Measurements from ENCODE around the gene TRAP1.
A peak's percentile ranks its signal among the peaks of the same experiment; 100 is the strongest.

The TRAP1 gene

DNA sequence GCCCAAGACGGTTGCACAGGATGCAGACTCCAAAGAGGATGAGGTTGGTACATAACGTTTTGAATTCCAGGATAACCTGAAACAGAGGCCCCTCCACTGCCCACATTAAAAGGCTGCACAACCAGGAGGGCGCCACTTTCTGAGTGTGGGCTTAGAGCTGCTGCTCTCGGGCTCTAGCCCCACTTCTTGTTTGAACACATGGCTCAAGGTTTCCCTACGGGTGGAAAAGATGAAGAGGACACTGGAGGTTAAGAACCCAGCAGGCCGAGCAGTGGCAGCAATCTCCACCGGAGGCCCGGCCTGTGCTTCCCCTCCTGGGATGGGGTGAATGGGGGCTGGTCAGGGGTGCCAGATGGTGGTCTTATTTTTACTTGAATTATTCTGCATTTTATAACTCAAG lies 8.0 kb upstream of the TRAP1 start:
- POLR2A ChIA-PET = no interaction called here
- peaks cover 0 to 5% (median 0%) of the 10 kb centered on the region in 5 experiments for H3K27me3 ChIP-seq (replicated peaks in 2 of 5; ENCODE audit: control insufficient read depth in 4 of 5, insufficient read depth in 5 of 5, low read length in 4 of 5)
- WGBS (ENCODE audit: insufficient coverage) = 83% methylated on average over 7 of the region's 8 CpGs
- no peak for DNase-seq
- H3K36me3 ChIP-seq (ENCODE audit: control insufficient read depth in 4 of 4, insufficient read depth in 4 of 4, low read length in 3 of 4) = peaks cover 0 to 36% (median 27%) of the 10 kb centered on the region in 4 experiments
- H3K4me3 ChIP-seq (ENCODE audit: control insufficient read depth in 1 of 7, extremely low read depth in 1 of 7, insufficient read depth in 4 of 7, low read depth in 2 of 7, low read length in 6 of 7) = no peak overlapping the region
- CTCF ChIA-PET = no interaction called here
- H3K9me3 ChIP-seq (ENCODE audit: control extremely low read depth in 1 of 5, control insufficient read depth in 4 of 5, insufficient read depth in 2 of 5, low read depth in 1 of 5, low read length in 4 of 5) = no peaks in the 10 kb centered on the region
- no peaks in the 10 kb centered on the region for H3K4me1 ChIP-seq (ENCODE audit: control extremely low read depth in 1 of 4, control insufficient read depth in 4 of 4, insufficient read depth in 4 of 4, low read length in 3 of 4)
- H3K27ac ChIP-seq (ENCODE audit: insufficient read depth in 1 of 2, low read depth in 1 of 2, low read length in 2 of 2, poor library complexity in 1 of 2, severe bottlenecking in 2 of 2) = no peak overlapping the region

- Histone ChIP-seq H3K9me3 (ENCODE audit: control extremely low read depth in 1 of 5, control insufficient read depth in 4 of 5, insufficient read depth in 2 of 5, low read depth in 1 of 5, low read length in 4 of 5) (no peaks in the 10 kb centered on the region), H3K27me3 (replicated peaks in 2 of 5; ENCODE audit: control insufficient read depth in 4 of 5, insufficient read depth in 5 of 5, low read length in 4 of 5) (peaks cover 0 to 5% (median 0%) of the 10 kb centered on the region in 5 experiments), H3K36me3 (ENCODE audit: control insufficient read depth in 4 of 4, insufficient read depth in 4 of 4, low read length in 3 of 4) (peaks cover 0 to 9% (median 6%) of the 10 kb centered on the region in 4 experiments), H3K4me1 (ENCODE audit: control extremely low read depth in 1 of 4, control insufficient read depth in 4 of 4, insufficient read depth in 4 of 4, low read length in 3 of 4) (peaks cover 5 to 9% (median 7%) of the 10 kb centered on the region in 4 experiments), H3K4me3 (ENCODE audit: control insufficient read depth in 1 of 7, extremely low read depth in 1 of 7, insufficient read depth in 4 of 7, low read depth in 2 of 7, low read length in 6 of 7) (no peak overlapping the region), H3K27ac (ENCODE audit: insufficient read depth in 1 of 2, low read depth in 1 of 2, low read length in 2 of 2, poor library complexity in 1 of 2, severe bottlenecking in 2 of 2) (no peak overlapping the region)
- DNase-seq = no peak
- 95% methylated on average over 10 of the region's 10 CpGs for WGBS (ENCODE audit: insufficient coverage)
- ChIA-PET CTCF (no interaction called here), POLR2A (no interaction called here)
These were observed 5.2 kb upstream of the TRAP1 start for GRCh38 chr16:3722508-3722907.

DNA sequence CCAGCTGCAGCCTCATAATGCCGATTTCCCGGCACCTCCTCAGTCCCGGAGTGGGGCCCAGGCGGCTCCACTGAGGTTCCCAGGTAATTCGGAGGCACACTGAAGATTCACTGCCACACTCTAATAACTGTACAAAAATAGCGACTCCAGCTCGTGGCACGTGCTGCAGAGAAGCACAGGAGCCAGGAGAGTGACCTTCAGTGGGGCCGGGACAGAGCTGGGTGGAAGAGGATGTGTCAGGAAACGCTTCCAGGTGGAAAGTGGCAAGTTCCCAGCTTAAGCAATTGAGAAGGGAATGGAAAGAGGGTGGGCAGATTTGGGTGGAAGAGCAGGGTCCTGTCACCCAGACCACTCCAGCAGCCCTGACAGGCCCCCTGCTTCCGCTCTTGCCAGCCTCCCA lies 3.1 kb upstream of the TRAP1 start:
- peaks cover 5 to 19% (median 17%) of the 10 kb centered on the region in 4 experiments for H3K4me1 ChIP-seq (ENCODE audit: control extremely low read depth in 1 of 4, control insufficient read depth in 4 of 4, insufficient read depth in 4 of 4, low read length in 3 of 4)
- H3K27ac ChIP-seq (ENCODE audit: insufficient read depth in 1 of 2, low read depth in 1 of 2, low read length in 2 of 2, poor library complexity in 1 of 2, severe bottlenecking in 2 of 2) = no peak overlapping the region
- H3K27me3 ChIP-seq (replicated peaks in 2 of 5; ENCODE audit: control insufficient read depth in 4 of 5, insufficient read depth in 5 of 5, low read length in 4 of 5) = peaks cover 0 to 5% (median 0%) of the 10 kb centered on the region in 5 experiments
- no peaks in the 10 kb centered on the region for H3K36me3 ChIP-seq (ENCODE audit: control insufficient read depth in 4 of 4, insufficient read depth in 4 of 4, low read length in 3 of 4)
- ChIA-PET CTCF (no interaction called here), POLR2A (no interaction called here)
- H3K9me3 ChIP-seq (ENCODE audit: control extremely low read depth in 1 of 5, control insufficient read depth in 4 of 5, insufficient read depth in 2 of 5, low read depth in 1 of 5, low read length in 4 of 5) = no peaks in the 10 kb centered on the region
- no peak for DNase-seq
- WGBS (ENCODE audit: insufficient coverage) = 88% methylated on average over 9 of the region's 11 CpGs
- no peak overlapping the region for H3K4me3 ChIP-seq (ENCODE audit: control insufficient read depth in 1 of 7, extremely low read depth in 1 of 7, insufficient read depth in 4 of 7, low read depth in 2 of 7, low read length in 6 of 7)

- Histone ChIP-seq H3K9me3 (ENCODE audit: control extremely low read depth in 1 of 5, control insufficient read depth in 4 of 5, insufficient read depth in 2 of 5, low read depth in 1 of 5, low read length in 4 of 5) (no peaks in the 10 kb centered on the region), H3K4me1 (ENCODE audit: control extremely low read depth in 1 of 4, control insufficient read depth in 4 of 4, insufficient read depth in 4 of 4, low read length in 3 of 4) (peaks cover 5 to 19% (median 17%) of the 10 kb centered on the region in 4 experiments), H3K27me3 (replicated peaks in 2 of 5; ENCODE audit: control insufficient read depth in 4 of 5, insufficient read depth in 5 of 5, low read length in 4 of 5) (peaks cover 0 to 5% (median 0%) of the 10 kb centered on the region in 5 experiments), H3K4me3 (ENCODE audit: control insufficient read depth in 1 of 7, extremely low read depth in 1 of 7, insufficient read depth in 4 of 7, low read depth in 2 of 7, low read length in 6 of 7) (no peak overlapping the region), H3K36me3 (ENCODE audit: control insufficient read depth in 4 of 4, insufficient read depth in 4 of 4, low read length in 3 of 4) (peaks cover 0 to 12% (median 3%) of the 10 kb centered on the region in 4 experiments), H3K27ac (ENCODE audit: insufficient read depth in 1 of 2, low read depth in 1 of 2, low read length in 2 of 2, poor library complexity in 1 of 2, severe bottlenecking in 2 of 2) (no peak overlapping the region)
- DNase-seq = no peak
- CTCF ChIA-PET = no interaction called here
- POLR2A ChIA-PET = no interaction called here
- WGBS (ENCODE audit: insufficient coverage) = 100% methylated on average over 5 of the region's 10 CpGs
These were observed 1.3 kb upstream of the TRAP1 start for GRCh38 chr16:3718628-3719027.

DNA sequence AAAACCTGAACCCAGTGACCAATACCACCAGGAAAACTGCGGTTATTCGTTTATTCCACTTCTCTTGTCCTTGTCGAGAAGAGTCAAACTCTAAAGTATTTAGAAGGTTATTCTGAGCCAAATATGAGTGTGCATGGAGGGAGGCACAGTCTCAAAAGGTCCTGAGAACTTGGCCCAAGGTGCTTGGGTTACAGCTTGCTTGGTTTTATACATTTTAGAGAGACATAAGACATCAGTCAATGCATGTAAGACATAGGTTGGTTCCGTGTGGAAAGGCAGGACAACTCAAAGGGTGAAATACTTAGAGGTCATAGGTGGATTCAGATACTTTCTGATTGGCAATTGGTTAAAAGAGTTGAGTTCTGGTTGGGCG lies 681 bp upstream of the TRAP1 start:
- 36% methylated on average over 4 of the region's 5 CpGs for WGBS (ENCODE audit: insufficient coverage)
- ChIA-PET POLR2A (no interaction called here), CTCF (no interaction called here)
- Histone ChIP-seq H3K27ac (ENCODE audit: insufficient read depth in 1 of 2, low read depth in 1 of 2, low read length in 2 of 2, poor library complexity in 1 of 2, severe bottlenecking in 2 of 2) (peak overlapping the region; percentile 50 to 76), H3K36me3 (ENCODE audit: control insufficient read depth in 4 of 4, insufficient read depth in 4 of 4, low read length in 3 of 4) (peaks cover 0 to 18% (median 5%) of the 10 kb centered on the region in 4 experiments), H3K9me3 (ENCODE audit: control extremely low read depth in 1 of 5, control insufficient read depth in 4 of 5, insufficient read depth in 2 of 5, low read depth in 1 of 5, low read length in 4 of 5) (no peaks in the 10 kb centered on the region), H3K4me1 (ENCODE audit: control extremely low read depth in 1 of 4, control insufficient read depth in 4 of 4, insufficient read depth in 4 of 4, low read length in 3 of 4) (peaks cover 5 to 19% (median 17%) of the 10 kb centered on the region in 4 experiments), H3K27me3 (replicated peaks in 2 of 5; ENCODE audit: control insufficient read depth in 4 of 5, insufficient read depth in 5 of 5, low read length in 4 of 5) (peaks cover 0 to 5% (median 1%) of the 10 kb centered on the region in 5 experiments), H3K4me3 (ENCODE audit: control insufficient read depth in 1 of 7, extremely low read depth in 1 of 7, insufficient read depth in 4 of 7, low read depth in 2 of 7, low read length in 6 of 7) (peak overlapping the region; percentile 53 to 89 (median 80))
- DNase-seq = no peak

GRCh38 chr16:3716831-3717234 lies 491 bp downstream of the TRAP1 start:
- WGBS (ENCODE audit: insufficient coverage) = under 1% methylated on average over 33 of the region's 34 CpGs
- Histone ChIP-seq H3K27me3 (replicated peaks in 2 of 5; ENCODE audit: control insufficient read depth in 4 of 5, insufficient read depth in 5 of 5, low read length in 4 of 5) (peaks cover 0 to 3% (median 2%) of the 10 kb centered on the region in 5 experiments), H3K27ac (ENCODE audit: insufficient read depth in 1 of 2, low read depth in 1 of 2, low read length in 2 of 2, poor library complexity in 1 of 2, severe bottlenecking in 2 of 2) (peak overlapping the region in 1 of 2 experiments; percentile 66), H3K36me3 (ENCODE audit: control insufficient read depth in 4 of 4, insufficient read depth in 4 of 4, low read length in 3 of 4) (peaks cover 0 to 22% (median 6%) of the 10 kb centered on the region in 4 experiments), H3K4me1 (ENCODE audit: control extremely low read depth in 1 of 4, control insufficient read depth in 4 of 4, insufficient read depth in 4 of 4, low read length in 3 of 4) (peaks cover 5 to 19% (median 17%) of the 10 kb centered on the region in 4 experiments), H3K4me3 (ENCODE audit: control insufficient read depth in 1 of 7, extremely low read depth in 1 of 7, insufficient read depth in 4 of 7, low read depth in 2 of 7, low read length in 6 of 7) (peak overlapping the region; percentile 37 to 89 (median 80)), H3K9me3 (ENCODE audit: control extremely low read depth in 1 of 5, control insufficient read depth in 4 of 5, insufficient read depth in 2 of 5, low read depth in 1 of 5, low read length in 4 of 5) (no peaks in the 10 kb centered on the region)
- ChIA-PET POLR2A (no interaction called here), CTCF (no interaction called here)
- DNase-seq = peak; percentile 6 to 39 (median 33)

GRCh38 chr16:3715430-3715829 lies 1.9 kb downstream of the TRAP1 start:
- POLR2A ChIA-PET = no interaction called here
- Histone ChIP-seq H3K27me3 (replicated peaks in 2 of 5; ENCODE audit: control insufficient read depth in 4 of 5, insufficient read depth in 5 of 5, low read length in 4 of 5) (peaks cover 0 to 3% (median 0%) of the 10 kb centered on the region in 5 experiments), H3K4me3 (ENCODE audit: control insufficient read depth in 1 of 7, extremely low read depth in 1 of 7, insufficient read depth in 4 of 7, low read depth in 2 of 7, low read length in 6 of 7) (no peak overlapping the region), H3K27ac (ENCODE audit: insufficient read depth in 1 of 2, low read depth in 1 of 2, low read length in 2 of 2, poor library complexity in 1 of 2, severe bottlenecking in 2 of 2) (no peak overlapping the region), H3K4me1 (ENCODE audit: control extremely low read depth in 1 of 4, control insufficient read depth in 4 of 4, insufficient read depth in 4 of 4, low read length in 3 of 4) (peaks cover 5 to 19% (median 17%) of the 10 kb centered on the region in 4 experiments), H3K9me3 (ENCODE audit: control extremely low read depth in 1 of 5, control insufficient read depth in 4 of 5, insufficient read depth in 2 of 5, low read depth in 1 of 5, low read length in 4 of 5) (no peaks in the 10 kb centered on the region), H3K36me3 (ENCODE audit: control insufficient read depth in 4 of 4, insufficient read depth in 4 of 4, low read length in 3 of 4) (peaks cover 0 to 22% (median 6%) of the 10 kb centered on the region in 4 experiments)
- CTCF ChIA-PET = interaction anchor here (1.7 kb wide), 1 partner anchor 25 kb away, joined by 6 read pairs; no protein-coding TSS in a partner anchor
- DNase-seq = no peak
- WGBS (ENCODE audit: insufficient coverage) = 100% methylated on average over 1 of the region's 7 CpGs
